IPS-NIHi11 (cell line): Measurements from ENCODE around the gene C1orf167.

Experiments
- DNase-seq: peaks from one replicate; pipeline ENCODE4 v3.0.0; 2012; ENCODE audit warnings: mixed read lengths, low spot score

C1orf167 gene

GRCh38 chr1:11736746-11737639 is 25.0 kb upstream of the C1orf167 start:
- peak; percentile 76 for DNase-seq

- no peak for DNase-seq
These were observed 23.9 kb upstream of the C1orf167 start for GRCh38 chr1:11738096-11738495.

GRCh38 chr1:11738783-11739182 is 23.2 kb upstream of the C1orf167 start:
- no peak for DNase-seq

- no peak for DNase-seq
These were observed 21.5 kb upstream of the C1orf167 start for GRCh38 chr1:11740258-11741192.

- DNase-seq: no peak
These were observed 20.5 kb upstream of the C1orf167 start for GRCh38 chr1:11741482-11741881.

- DNase-seq: no peak
These were observed 20.0 kb upstream of the C1orf167 start for GRCh38 chr1:11741919-11742558.

- no peak for DNase-seq
These were observed 17.7 kb upstream of the C1orf167 start for GRCh38 chr1:11744287-11744686.

- DNase-seq: no peak
These were observed 15.9 kb upstream of the C1orf167 start for GRCh38 chr1:11746092-11746491.

- no peak for DNase-seq
These were observed 15.1 kb upstream of the C1orf167 start for GRCh38 chr1:11746795-11747487.

GRCh38 chr1:11748294-11749202 is 13.4 kb upstream of the C1orf167 start:
- DNase-seq: no peak

- DNase-seq: peak; percentile 89
These were observed 12.7 kb upstream of the C1orf167 start for GRCh38 chr1:11749203-11749689.

GRCh38 chr1:11749996-11750395 is 12.0 kb upstream of the C1orf167 start:
- no peak for DNase-seq

GRCh38 chr1:11751087-11751486 is 10.9 kb upstream of the C1orf167 start:
- DNase-seq: no peak

GRCh38 chr1:11752359-11753088 is 9.5 kb upstream of the C1orf167 start:
- no peak for DNase-seq

- no peak for DNase-seq
These were observed 8.3 kb upstream of the C1orf167 start for GRCh38 chr1:11753555-11754208.

GRCh38 chr1:11757047-11757446 is 4.9 kb upstream of the C1orf167 start:
- no peak for DNase-seq

- no peak for DNase-seq
These were observed 2.2 kb upstream of the C1orf167 start for GRCh38 chr1:11759791-11760190.

- DNase-seq: no peak
These were observed 708 bp upstream of the C1orf167 start for GRCh38 chr1:11761285-11761684.

GRCh38 chr1:11764115-11764514 is 2.1 kb downstream of the C1orf167 start:
- no peak for DNase-seq
